Esophagus muscularis mucosa (tissue), 4 donors: ENCODE measurements around the gene NRG2. TPM values are rescaled to one million over a fixed set of nuclear protein-coding genes. Genes with fewer than 3 reads are reported as not detected.

Experiments
- DNase-seq: peaks from one replicate; pipeline ENCODE4 v3.0.0-alpha.2; 2017; ENCODE audit errors: extremely low spot score
- H3K27ac ChIP-seq, 4 donors: fragments of 200-600 bp; sonication (generic); replicated peaks in 1 of 4; 1 replicate in 3 of 4; 2 replicates in 1 of 4; pipeline ENCODE4 v1.5.1; 2016 to 2019; ENCODE audit warnings: mild to moderate bottlenecking in 1 of 4
- H3K27me3 ChIP-seq, 4 donors: fragments of 200-600 bp; sonication (generic); one replicate each; pipeline versions ENCODE4 v1.5.1 to v1.6.0; 2016 to 2019
- H3K36me3 ChIP-seq, 4 donors: fragments of 200-600 bp; sonication (generic); one replicate each; pipeline ENCODE4 v1.5.1; 2016 to 2019
- H3K4me1 ChIP-seq, 4 donors: fragments of 200-600 bp; sonication (generic); one replicate each; pipeline ENCODE4 v1.5.1; 2016 to 2019
- H3K4me3 ChIP-seq, 4 donors: fragments of 200-600 bp; sonication (generic); 1 replicate in 2 of 4; 2 replicates in 2 of 4; pipeline ENCODE4 v1.5.1; 2016 to 2019; ENCODE audit warnings: mild to moderate bottlenecking in 4 of 4, moderate library complexity in 1 of 4
- H3K9me3 ChIP-seq, 4 donors: fragments of 200-600 bp; sonication (generic); 1 replicate in 3 of 4; 2 replicates in 1 of 4; pipeline ENCODE4 v1.5.1; 2016 to 2019
- EP300 ChIP-seq: sonication (generic); formaldehyde crosslinking; IDR thresholded peaks from one replicate; pipeline ENCODE4 v1.6.1; 2017; ENCODE audit warnings: antibody characterized with exemption
- POLR2A ChIP-seq: fragments of 450-650 bp; IDR thresholded peaks from one replicate; pipeline ENCODE4 v1.6.1; 2017; ENCODE audit warnings: antibody characterized with exemption, moderate library complexity, mild to moderate bottlenecking, low read depth
- POLR2AphosphoS5 ChIP-seq, 2 donors: sonication (generic); formaldehyde crosslinking; IDR thresholded peaks; one replicate each; pipeline ENCODE4 v1.6.1; 2017; ENCODE audit warnings: antibody characterized with exemption in 2 of 2
- WGBS: methylation state at CpG from one replicate; pipeline ENCODE4 v1.1.5; 2018; 5-methylcytosine and 5-hydroxymethylcytosine counted together
- intact Hi-C: fragments of 100-400 bp; cut with DNase I; formaldehyde crosslinking; loops from one replicate; pipeline ENCODE4 v1.15.1; 2023
- total RNA-seq, 4 donors: library from RNA; depleted of rRNA; stranded (reverse); fragments of >200 nt; gene quantifications; one replicate each; pipeline versions ENCODE4 v1.1.0 to v1.2.1, GENCODE V29; 2016
- TF ChIP-seq, protein P1 (sequence below), 3 experiments: fragments of 200-600 bp in 2 of 3; fragments of 450-650 bp in 1 of 3; sonication (generic) in 2 of 3; IDR thresholded peaks; one replicate each; pipeline ENCODE4 v1.5.1; 2017 to 2019; ENCODE audit warnings: antibody characterized with exemption in 3 of 3, mild to moderate bottlenecking in 2 of 3, moderate library complexity in 1 of 3

Gene NRG2
- total RNA-seq, 4 donors from 2014 or later: 2.8 to 5.0 (median 4.1) TPM

DNA sequence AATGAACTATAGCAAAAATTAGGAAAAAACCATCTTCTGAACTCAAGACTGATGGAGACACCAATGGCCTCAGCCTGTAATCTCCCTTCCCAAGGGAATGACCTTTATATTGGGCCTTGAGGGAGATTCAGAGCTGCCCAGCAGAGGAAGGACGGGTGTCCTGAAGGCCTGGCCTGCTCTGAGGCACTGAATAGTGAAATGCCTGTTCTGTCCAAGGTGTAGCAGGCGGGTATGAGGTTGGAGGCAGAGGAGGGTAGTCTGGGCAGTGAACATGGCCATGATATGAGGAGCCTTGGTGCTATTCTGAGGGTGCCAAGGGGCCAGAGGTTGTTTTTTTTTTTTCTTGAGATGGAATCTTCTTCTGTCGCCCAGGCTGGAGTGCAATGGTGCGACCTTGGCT lies 222.5 kb downstream of the NRG2 start:
- H3K27me3 ChIP-seq: no peaks in the 10 kb centered on the region
- no peak overlapping the region for H3K27ac ChIP-seq
- DNase-seq: no peak
- H3K9me3 ChIP-seq: peaks cover 0 to 11% (median 6%) of the 10 kb centered on the region in 4 donors
- H3K36me3 ChIP-seq: no peaks in the 10 kb centered on the region
- H3K4me1 ChIP-seq: no peaks in the 10 kb centered on the region
- 79% methylated on average over 4 of the region's 4 CpGs for WGBS
- intact Hi-C loops: no loop called here
- no peak overlapping the region for H3K4me3 ChIP-seq
- TF ChIP-seq, protein P1, sequence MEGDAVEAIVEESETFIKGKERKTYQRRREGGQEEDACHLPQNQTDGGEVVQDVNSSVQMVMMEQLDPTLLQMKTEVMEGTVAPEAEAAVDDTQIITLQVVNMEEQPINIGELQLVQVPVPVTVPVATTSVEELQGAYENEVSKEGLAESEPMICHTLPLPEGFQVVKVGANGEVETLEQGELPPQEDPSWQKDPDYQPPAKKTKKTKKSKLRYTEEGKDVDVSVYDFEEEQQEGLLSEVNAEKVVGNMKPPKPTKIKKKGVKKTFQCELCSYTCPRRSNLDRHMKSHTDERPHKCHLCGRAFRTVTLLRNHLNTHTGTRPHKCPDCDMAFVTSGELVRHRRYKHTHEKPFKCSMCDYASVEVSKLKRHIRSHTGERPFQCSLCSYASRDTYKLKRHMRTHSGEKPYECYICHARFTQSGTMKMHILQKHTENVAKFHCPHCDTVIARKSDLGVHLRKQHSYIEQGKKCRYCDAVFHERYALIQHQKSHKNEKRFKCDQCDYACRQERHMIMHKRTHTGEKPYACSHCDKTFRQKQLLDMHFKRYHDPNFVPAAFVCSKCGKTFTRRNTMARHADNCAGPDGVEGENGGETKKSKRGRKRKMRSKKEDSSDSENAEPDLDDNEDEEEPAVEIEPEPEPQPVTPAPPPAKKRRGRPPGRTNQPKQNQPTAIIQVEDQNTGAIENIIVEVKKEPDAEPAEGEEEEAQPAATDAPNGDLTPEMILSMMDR (IDR thresholded peaks at IDR 0.05): no peak
- TF ChIP-seq POLR2AphosphoS5 (IDR thresholded peaks at IDR 0.05): no peak
- TF ChIP-seq POLR2A: no peak
- TF ChIP-seq EP300: no peak

DNA sequence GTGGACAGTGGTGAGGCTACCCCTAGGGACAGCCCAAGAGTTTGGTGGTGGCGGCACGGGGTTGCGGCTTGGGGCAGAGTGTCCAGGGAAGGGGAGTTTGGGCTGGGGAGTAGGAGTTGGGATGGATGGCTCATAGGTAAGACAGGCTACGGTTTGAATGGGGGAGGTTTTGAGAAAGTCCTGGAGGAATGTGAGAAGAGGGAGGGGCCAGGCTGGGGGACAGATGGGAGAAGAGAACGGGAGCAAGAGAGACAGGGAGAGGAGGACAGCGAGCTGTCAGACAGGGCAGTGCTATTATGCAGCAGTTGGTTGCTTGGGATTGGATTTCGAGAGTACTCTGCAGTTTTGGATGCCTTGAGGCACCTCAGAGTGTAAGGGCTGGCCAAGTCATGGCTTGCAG lies 223.0 kb downstream of the NRG2 start:
- Histone ChIP-seq H3K27ac (no peak overlapping the region), H3K4me1 (no peaks in the 10 kb centered on the region), H3K4me3 (no peak overlapping the region), H3K27me3 (no peaks in the 10 kb centered on the region), H3K9me3 (peaks cover 0 to 11% (median 6%) of the 10 kb centered on the region in 4 donors), H3K36me3 (no peaks in the 10 kb centered on the region)
- DNase-seq: no peak
- intact Hi-C loops: no loop called here
- TF ChIP-seq POLR2AphosphoS5 (IDR thresholded peaks at IDR 0.05): no peak
- WGBS: 66% methylated on average over 7 of the region's 7 CpGs

DNA sequence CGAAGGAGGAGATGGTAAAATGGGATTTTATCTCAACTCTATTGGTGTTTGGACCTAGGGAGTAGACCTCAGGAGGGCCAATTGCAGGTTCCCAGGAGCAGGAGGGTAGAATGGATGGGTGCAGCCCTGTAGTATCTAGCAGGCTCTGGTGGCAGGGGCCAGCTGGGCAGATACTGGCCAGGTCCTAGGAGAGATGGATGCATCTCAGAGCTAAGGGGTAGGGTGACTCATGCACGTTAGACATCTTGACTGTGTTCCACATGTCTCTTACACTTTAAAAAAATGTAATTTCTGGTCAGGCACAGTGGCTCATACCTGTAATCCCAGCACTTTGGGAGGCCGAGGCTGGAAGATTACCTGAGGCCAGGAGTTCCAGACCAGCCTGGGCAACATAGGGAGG lies 225.1 kb downstream of the NRG2 start:
- Histone ChIP-seq H3K27ac (no peak overlapping the region), H3K9me3 (peaks cover 0 to 11% (median 6%) of the 10 kb centered on the region in 4 donors), H3K4me1 (no peaks in the 10 kb centered on the region), H3K27me3 (no peaks in the 10 kb centered on the region), H3K4me3 (no peak overlapping the region), H3K36me3 (no peaks in the 10 kb centered on the region)
- TF ChIP-seq POLR2A: no peak
- TF ChIP-seq, protein P1 (IDR thresholded peaks at IDR 0.05): no peak
- TF ChIP-seq POLR2AphosphoS5 (IDR thresholded peaks at IDR 0.05): no peak
- 88% methylated on average over 3 of the region's 3 CpGs for WGBS
- intact Hi-C loops: no loop called here
- no peak for DNase-seq

GRCh38 chr5:139817362-139817761 lies 225.7 kb downstream of the NRG2 start:
- H3K27me3 ChIP-seq: no peaks in the 10 kb centered on the region
- H3K27ac ChIP-seq: no peak overlapping the region
- no peaks in the 10 kb centered on the region for H3K36me3 ChIP-seq
- intact Hi-C loops: no loop called here
- no peak for DNase-seq
- 90% methylated on average over 5 of the region's 8 CpGs for WGBS
- no peak for TF ChIP-seq POLR2A
- TF ChIP-seq EP300: no peak
- TF ChIP-seq POLR2AphosphoS5 (IDR thresholded peaks at IDR 0.05): no peak
- TF ChIP-seq, protein P1 (IDR thresholded peaks at IDR 0.05): no peak
- H3K9me3 ChIP-seq: peaks cover 0 to 11% (median 6%) of the 10 kb centered on the region in 4 donors
- no peak overlapping the region for H3K4me3 ChIP-seq
- H3K4me1 ChIP-seq: no peaks in the 10 kb centered on the region

DNA sequence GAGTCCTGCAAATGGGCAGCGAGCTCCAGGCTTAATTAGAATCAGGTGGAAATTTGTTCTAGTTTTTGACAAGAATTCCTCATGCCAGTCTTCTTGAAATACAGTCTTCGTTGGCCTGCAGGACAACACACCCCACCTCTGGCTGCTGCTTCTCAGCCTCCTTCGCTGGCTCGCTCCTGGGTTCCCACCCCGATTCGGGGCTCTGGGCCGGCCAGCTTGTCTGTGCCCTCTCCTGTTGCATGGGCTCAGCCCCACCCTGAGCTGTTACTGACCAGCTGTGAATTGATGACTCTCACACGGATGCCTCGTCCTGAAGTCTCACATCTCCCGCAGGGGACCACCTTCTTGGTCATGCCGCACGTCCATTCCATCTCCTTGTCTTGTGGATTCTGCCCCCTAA lies 226.5 kb downstream of the NRG2 start:
- intact Hi-C loops: no loop called here
- Histone ChIP-seq H3K27me3 (no peaks in the 10 kb centered on the region), H3K36me3 (no peaks in the 10 kb centered on the region), H3K27ac (no peak overlapping the region), H3K9me3 (peaks cover 0 to 11% (median 6%) of the 10 kb centered on the region in 4 donors), H3K4me1 (no peaks in the 10 kb centered on the region), H3K4me3 (no peak overlapping the region)
- no peak for DNase-seq
- TF ChIP-seq, protein P1 (IDR thresholded peaks at IDR 0.05): no peak
- TF ChIP-seq POLR2A (no peak), POLR2AphosphoS5 (IDR thresholded peaks at IDR 0.05) (no peak), EP300 (no peak)
- WGBS: 85% methylated on average over 12 of the region's 12 CpGs
